Activated CD4-positive, CD25-positive, alpha-beta regulatory T cell treated with anti-CD3 and anti-CD28 coated beads, Interleukin-2, amount 50 U/mL, for 24 hours (primary cell): ENCODE measurements around the gene SUGCT.
"Not testable (repeated sequence)": the region's sequence is repeated elsewhere in the genome, so short reads cannot be mapped to it uniquely, and the experiment has no call there.

Experiments
- ATAC-seq, 2 donors: fragments of 150-1000 bp; cut with Tn5 transposase; one replicate each; pipeline ENCODE4 v1.10.0; 2021; ENCODE audit warnings: mild to moderate bottlenecking in 1 of 2, moderate library complexity in 1 of 2

The SUGCT gene

DNA sequence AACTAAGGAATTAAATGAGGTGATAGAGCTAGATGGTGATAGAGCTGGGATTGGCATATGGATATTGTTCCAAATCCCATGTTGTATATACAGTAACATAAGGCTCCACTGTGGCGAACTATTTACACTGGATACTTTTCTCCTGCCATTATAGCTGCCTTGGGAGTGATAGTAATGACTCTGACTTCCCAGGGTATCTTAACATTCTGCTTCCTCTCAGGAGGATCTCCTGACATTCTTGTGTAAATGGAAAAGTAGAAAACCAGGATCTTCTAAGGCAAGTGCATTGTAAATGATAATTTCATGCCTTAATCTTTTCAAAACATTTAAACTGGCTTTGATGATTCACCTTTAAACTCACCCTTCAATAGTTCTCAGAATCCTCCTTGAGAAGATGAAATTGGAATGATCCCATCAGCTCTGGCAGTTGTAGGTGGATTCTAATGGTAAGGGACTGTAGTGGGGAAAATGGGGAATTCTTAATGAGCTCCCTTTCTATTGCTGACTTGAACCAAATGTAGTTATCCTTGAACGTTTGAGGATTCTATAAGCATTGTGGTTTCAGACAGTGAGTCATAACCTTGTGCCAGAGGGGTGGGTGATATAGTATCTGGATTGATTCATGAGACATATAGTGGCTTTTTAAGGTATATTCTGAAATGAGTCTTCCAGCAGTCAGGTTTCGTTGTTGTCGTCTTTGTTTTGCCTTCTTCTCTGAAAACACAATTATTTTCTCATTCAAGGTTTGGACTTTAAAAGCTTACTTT is 450.0 kb downstream of the SUGCT start:
- ATAC-seq = no peak

DNA sequence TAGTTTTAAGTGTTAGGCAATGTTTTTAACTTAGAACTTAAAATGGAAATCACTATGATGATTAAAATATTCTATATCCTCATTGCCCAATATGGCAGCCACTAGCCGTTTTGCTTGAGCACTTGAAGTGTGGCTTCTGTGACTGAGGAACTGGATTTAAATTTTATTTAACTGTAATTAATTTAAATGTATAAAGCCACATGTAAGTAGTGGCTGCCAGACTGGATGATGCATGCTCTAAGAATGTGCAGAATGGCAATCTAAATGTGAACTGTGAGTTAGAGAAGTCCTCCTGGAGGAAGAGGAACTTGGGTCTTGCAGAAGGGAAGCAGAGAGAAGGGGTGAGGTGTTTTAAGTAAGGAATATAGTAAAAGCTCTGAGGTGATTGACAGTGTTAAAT is 451.4 kb downstream of the SUGCT start:
- no peak for ATAC-seq

- ATAC-seq = no peak
Measured at GRCh38 chr7:40587419-40587818, 452.6 kb downstream of the SUGCT start.

DNA sequence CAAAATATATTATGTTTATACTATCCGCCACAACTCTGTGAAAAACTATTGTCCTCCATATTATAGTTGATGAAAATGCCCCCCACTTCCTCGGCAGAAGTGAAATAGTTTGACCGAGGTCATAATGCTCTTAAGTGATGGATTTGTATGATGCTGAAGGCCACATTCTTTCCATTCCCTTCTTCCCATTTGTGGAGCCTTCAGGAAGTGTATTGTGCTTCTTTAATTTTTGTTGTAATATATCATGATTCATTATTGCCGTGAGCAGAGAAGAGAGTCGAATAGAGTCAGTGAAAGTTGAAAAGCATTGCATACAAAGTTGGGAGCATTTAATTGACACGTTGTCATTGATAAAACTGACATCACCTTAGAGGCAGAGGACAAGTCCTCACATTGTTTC is 460.3 kb downstream of the SUGCT start:
- no peak for ATAC-seq

DNA sequence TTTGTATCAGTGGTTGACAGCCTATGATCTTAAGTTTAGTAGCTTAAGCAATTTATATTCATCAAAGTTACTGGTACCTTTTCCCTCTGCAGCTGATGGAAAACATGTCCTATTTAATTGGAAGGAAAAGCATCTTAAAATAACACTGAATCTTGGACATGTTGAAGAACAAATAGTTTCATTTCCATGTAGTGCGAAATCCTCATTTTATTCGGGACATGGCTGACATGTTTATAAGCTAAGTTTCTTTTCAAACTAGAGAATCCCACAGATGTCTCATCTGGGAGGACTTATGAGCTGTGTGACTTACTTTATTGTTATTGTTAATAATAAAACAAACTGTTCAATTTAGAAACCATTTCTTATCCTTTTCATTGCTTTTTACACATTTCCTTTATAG is 461.0 kb downstream of the SUGCT start:
- ATAC-seq = no peak

- no peak for ATAC-seq
Measured at GRCh38 chr7:40597517-40597916, 462.7 kb downstream of the SUGCT start.

- no peak for ATAC-seq
Measured at GRCh38 chr7:40598915-40599314, 464.1 kb downstream of the SUGCT start.

- no peak for ATAC-seq
Measured at GRCh38 chr7:40599836-40600235, 465.0 kb downstream of the SUGCT start.

DNA sequence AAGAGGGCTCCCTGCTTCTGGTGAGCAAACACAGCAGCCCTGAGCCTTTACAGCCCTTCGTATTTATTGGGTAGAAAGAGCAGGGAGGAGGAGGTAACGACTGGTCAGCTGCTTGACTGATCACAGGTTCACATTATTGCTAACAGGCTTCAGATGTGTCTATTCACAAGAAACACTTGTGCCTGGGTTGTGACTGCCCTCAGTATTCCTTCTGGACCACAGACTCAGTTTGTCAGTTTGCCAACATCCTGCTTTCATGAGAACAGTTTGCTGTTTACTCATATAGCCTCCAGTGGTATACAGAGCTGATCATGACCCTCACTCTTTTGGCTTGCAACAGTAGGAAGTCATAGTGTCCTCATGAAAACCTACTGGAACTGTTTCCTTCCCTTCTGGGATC is 467.5 kb downstream of the SUGCT start:
- ATAC-seq = not testable (repeated sequence)

DNA sequence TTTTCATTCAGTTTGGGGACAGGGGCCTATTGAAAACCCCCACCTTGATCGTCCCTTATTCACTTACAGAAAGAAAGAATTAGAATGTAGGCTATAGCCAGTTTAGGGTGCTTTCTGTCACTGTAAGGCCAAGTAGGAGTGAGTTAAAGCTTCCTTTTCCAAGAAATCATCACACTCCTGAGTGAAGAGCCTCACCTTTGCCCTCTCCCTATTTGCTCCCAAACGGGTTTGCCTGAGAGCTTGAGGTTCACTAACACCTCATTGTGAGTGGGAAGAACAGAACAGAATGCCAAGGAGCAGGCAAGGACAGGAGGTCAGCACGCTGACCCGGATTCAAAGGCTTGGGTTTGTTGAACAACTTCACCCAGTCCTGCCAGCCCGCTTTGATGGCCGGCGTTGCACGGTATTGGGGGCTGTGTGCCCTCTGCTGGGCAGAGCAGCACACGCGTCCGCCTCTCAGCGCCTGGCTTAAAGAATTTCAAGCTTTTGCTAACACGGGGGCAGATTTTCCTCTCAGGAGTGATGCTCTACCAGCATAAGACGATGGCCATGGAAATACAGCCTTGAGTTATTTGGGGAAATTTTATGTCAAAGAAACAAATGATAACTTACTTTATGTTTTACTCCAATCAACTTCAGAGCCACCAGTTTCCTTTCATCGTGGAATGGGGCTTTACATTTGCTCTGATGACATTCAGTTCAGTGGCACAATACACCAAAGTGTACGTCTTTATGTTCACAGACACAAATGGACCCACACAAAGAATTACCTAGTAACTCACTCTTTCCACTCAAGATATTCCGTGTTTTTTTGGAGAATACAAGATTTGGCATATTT is 470.0 kb downstream of the SUGCT start:
- ATAC-seq = no peak

- no peak for ATAC-seq
Measured at GRCh38 chr7:40608321-40609075, 473.7 kb downstream of the SUGCT start.

- no peak for ATAC-seq
Measured at GRCh38 chr7:40610461-40610860, 475.7 kb downstream of the SUGCT start.

GRCh38 chr7:40611095-40611871 is 476.5 kb downstream of the SUGCT start:
- ATAC-seq = no peak

- no peak for ATAC-seq
Measured at GRCh38 chr7:40612298-40612697, 477.5 kb downstream of the SUGCT start.

DNA sequence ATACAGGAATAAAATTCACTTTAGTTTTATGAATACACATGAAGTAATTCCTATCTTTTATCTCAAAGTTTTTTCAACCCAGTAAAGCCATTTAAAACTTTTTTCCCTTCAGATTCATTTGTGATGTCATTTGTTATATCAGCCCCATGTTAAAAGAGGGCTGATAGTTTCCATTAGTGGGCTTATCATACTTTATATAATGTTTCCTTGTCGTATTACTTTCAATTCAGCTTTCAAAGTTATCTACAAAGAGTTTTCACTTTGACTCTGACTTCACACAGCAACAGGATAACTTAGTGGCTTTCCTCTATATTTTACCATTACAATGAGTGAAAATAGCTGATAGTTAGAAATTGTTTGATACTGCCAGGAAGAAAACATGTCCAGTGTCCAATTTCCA is 484.8 kb downstream of the SUGCT start:
- ATAC-seq = no peak

- no peak for ATAC-seq
Measured at GRCh38 chr7:40621592-40621998, 486.8 kb downstream of the SUGCT start.

GRCh38 chr7:40622941-40623501 is 488.2 kb downstream of the SUGCT start:
- no peak for ATAC-seq

DNA sequence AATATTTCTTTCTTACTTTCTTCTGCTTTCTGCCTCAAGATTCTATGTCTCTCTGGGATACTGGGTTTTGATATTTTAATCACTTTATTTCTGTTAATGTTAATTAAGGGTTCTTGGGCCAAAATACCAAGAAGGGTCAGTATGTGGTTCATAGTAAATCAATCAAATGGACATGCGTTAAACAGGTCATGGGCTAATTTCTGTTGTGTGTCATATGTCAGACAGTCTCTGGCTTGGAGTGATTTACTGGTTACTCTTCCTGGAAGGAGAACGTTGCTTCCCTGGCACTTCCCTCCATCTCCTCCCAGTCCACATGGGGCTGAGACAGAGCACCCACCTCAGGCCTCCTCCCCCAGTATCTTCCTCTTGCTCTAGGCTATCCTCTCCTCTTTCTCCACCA is 489.1 kb downstream of the SUGCT start:
- no peak for ATAC-seq

DNA sequence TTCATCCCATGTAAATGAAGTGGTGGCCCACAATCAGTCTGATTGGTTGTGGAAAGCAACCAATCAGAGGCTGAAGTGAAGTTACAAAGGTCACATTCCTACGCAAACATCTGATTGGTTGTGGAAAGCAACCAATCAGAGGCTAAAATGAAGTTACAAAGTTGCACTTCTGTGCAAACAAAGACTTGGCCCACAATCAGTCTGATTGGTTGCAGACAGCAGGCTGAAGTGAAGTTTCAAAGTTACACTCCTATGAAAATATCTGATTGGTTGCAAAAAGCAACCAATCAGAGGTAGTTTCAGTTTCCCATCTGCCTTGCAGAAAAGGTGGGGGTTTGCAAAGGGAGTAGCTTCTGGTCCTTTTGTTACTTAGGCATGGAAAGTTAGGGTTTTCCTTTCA is 492.6 kb downstream of the SUGCT start:
- ATAC-seq = not testable (repeated sequence)

DNA sequence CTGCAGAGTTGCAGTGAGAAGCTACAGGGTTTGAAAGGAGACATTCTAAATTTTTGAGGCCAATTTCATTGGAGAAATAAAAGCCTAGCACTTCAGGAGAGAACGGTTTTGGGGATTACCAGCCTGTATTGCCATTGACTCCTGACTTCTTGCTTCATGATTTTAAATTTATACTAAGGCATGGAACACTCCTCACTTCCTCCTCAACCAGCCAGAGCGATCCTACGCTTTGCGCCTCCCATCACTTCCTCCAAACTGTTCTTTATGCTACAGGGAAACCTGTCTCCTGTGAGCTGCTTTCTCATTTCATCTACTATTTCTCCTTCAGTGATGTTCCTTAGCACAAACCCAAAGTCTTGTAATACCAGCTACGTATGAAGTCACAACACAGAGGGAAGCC is 495.1 kb downstream of the SUGCT start:
- ATAC-seq = no peak

- ATAC-seq = no peak
Measured at GRCh38 chr7:40634118-40634517, 499.3 kb downstream of the SUGCT start.
